Neural cell (in vitro differentiated cells): Measurements from ENCODE around the gene RAB15. TPM values are rescaled to one million over a fixed set of nuclear protein-coding genes. Genes with fewer than 3 reads are reported as not detected.

Experiments
- H2AFZ ChIP-seq: fragments of 200-600, 300-800 bp; sonication (generic), shearing (Covaris generic); 2 replicates; pipeline ENCODE4 v1.6.0; 2014; ENCODE audit warnings: low read depth, mild to moderate bottlenecking, antibody characterized with exemption, low read length, moderate library complexity
- H3F3A ChIP-seq: fragments of 200-600 bp; shearing (Covaris generic); 2 replicates; pipeline ENCODE4 v1.6.1; 2016; ENCODE audit warnings: mild to moderate bottlenecking, moderate library complexity, mixed read lengths, antibody characterized with exemption, low read length; ENCODE audit not compliant: insufficient read depth, poor library complexity, severe bottlenecking
- H3K27ac ChIP-seq: fragments of 200-600, 300-800 bp; sonication (generic), shearing (Covaris generic); 2 replicates; pipeline ENCODE4 v1.5.1; 2014; ENCODE audit warnings: mild to moderate bottlenecking, low read length, moderate library complexity
- H3K27me3 ChIP-seq: fragments of 300-800, 200-600 bp; sonication (generic), shearing (Covaris generic); 2 replicates; pipeline ENCODE4 v1.6.0; 2014; ENCODE audit warnings: mild to moderate bottlenecking, low read depth, low read length, moderate library complexity; ENCODE audit not compliant: insufficient read depth
- H3K36me3 ChIP-seq: fragments of 300-800, 200-600 bp; sonication (generic), shearing (Covaris generic); 2 replicates; pipeline ENCODE4 v1.5.1; 2014; ENCODE audit warnings: mild to moderate bottlenecking, antibody characterized with exemption, low read length, moderate library complexity; ENCODE audit not compliant: insufficient read depth
- H3K4me2 ChIP-seq: fragments of 300-800, 200-600 bp; sonication (generic), shearing (Covaris generic); 2 replicates; pipeline ENCODE4 v1.6.0; 2014; ENCODE audit warnings: mild to moderate bottlenecking, low read length
- H3K4me3 ChIP-seq: fragments of 300-800, 200-600 bp; sonication (generic), shearing (Covaris generic); 2 replicates; pipeline ENCODE4 v1.5.1; 2014; ENCODE audit warnings: mild to moderate bottlenecking, low read length, moderate library complexity
- H3K79me2 ChIP-seq: fragments of 200-600 bp; shearing (Covaris generic); replicated peaks from 2 replicates; pipeline ENCODE4 v1.6.0; 2014; ENCODE audit warnings: mild to moderate bottlenecking, low read length, moderate library complexity; ENCODE audit not compliant: insufficient read depth
- H3K9ac ChIP-seq: fragments of 300-800, 200-600 bp; sonication (generic), shearing (Covaris generic); 2 replicates; pipeline ENCODE4 v1.6.1; 2016; ENCODE audit warnings: mild to moderate bottlenecking, low read length, mixed read lengths
- H3K9me2 ChIP-seq: fragments of 200-600 bp; shearing (Covaris generic); 2 replicates; pipeline ENCODE4 v1.6.1; 2016; ENCODE audit warnings: mild to moderate bottlenecking, low read length, mixed read lengths; ENCODE audit not compliant: insufficient read depth
- H3K9me3 ChIP-seq: fragments of 200-600, 300-800 bp; sonication (generic), shearing (Covaris generic); 2 replicates; pipeline ENCODE4 v1.6.1; 2016; ENCODE audit warnings: mild to moderate bottlenecking, mixed run types, low read length, moderate library complexity, mixed read lengths
- H4K20me1 ChIP-seq: fragments of 200-600 bp; shearing (Covaris generic); 2 replicates; pipeline ENCODE4 v1.6.1; 2016; ENCODE audit warnings: mild to moderate bottlenecking, mixed run types; ENCODE audit not compliant: insufficient read depth
- CTCF ChIP-seq: fragments of 450-650 bp; IDR thresholded peaks from 2 replicates; pipeline ENCODE4 v1.5.1; 2014; ENCODE audit warnings: antibody characterized with exemption, mild to moderate bottlenecking, moderate library complexity; ENCODE audit not compliant: poor library complexity, severe bottlenecking
- EP300 ChIP-seq: fragments of 450-650 bp; conservative IDR thresholded peaks from 2 replicates; pipeline ENCODE4 v1.6.1; 2014; ENCODE audit warnings: antibody characterized with exemption, mild to moderate bottlenecking, moderate library complexity; ENCODE audit not compliant: poor library complexity, severe bottlenecking
- EZH2 ChIP-seq: fragments of 200-600, 300-800 bp; shearing (Covaris generic), sonication (generic); IDR thresholded peaks from 2 replicates; pipeline ENCODE4 v1.6.1; 2014; ENCODE audit warnings: antibody characterized with exemption, low read length, borderline replicate concordance, mild to moderate bottlenecking; ENCODE audit not compliant: insufficient read depth, poor library complexity, severe bottlenecking
- MXI1 ChIP-seq: fragments of 450-650 bp; conservative IDR thresholded peaks from 2 replicates; pipeline ENCODE4 v1.6.1; 2014; ENCODE audit warnings: antibody characterized with exemption, mild to moderate bottlenecking; ENCODE audit not compliant: poor library complexity, severe bottlenecking
- POLR2AphosphoS5 ChIP-seq: IDR thresholded peaks from 2 replicates; pipeline ENCODE4 v1.6.1; 2012
- RAD21 ChIP-seq: fragments of 450-650 bp; conservative IDR thresholded peaks from 2 replicates; pipeline ENCODE4 v1.6.1; 2014; ENCODE audit warnings: antibody characterized with exemption, mild to moderate bottlenecking, moderate library complexity
- REST ChIP-seq: IDR thresholded peaks from 2 replicates; pipeline ENCODE4 v1.6.1; 2012; ENCODE audit warnings: borderline replicate concordance
- SMC3 ChIP-seq: fragments of 450-650 bp; conservative IDR thresholded peaks from 2 replicates; pipeline ENCODE4 v1.6.1; 2014; ENCODE audit warnings: antibody characterized with exemption, mild to moderate bottlenecking, moderate library complexity; ENCODE audit not compliant: poor library complexity
- TAF1 ChIP-seq: IDR thresholded peaks from 2 replicates; pipeline ENCODE4 v1.6.1; 2012; ENCODE audit warnings: low read depth
- polyA plus RNA-seq: library from polyadenylated mRNA; depleted of rRNA; stranded (reverse); fragments of >200 nt; gene quantifications from 2 replicates; pipeline ENCODE4 v1.2.3, GENCODE V29; 2014

RAB15 gene
- polyA plus RNA-seq, 1 donor from 2014 or later = 42.0 TPM

GRCh38 chr14:64920465-64920864, 51.7 kb downstream of the RAB15 start:
- Histone ChIP-seq H4K20me1 (no peaks in the 10 kb centered on the region), H3K4me3 (no peak overlapping the region), H3K36me3 (no peaks in the 10 kb centered on the region), H3K79me2 (peaks cover 5% of the 10 kb centered on the region), H3K9me2 (no peaks in the 10 kb centered on the region), H2AFZ (no peak overlapping the region), H3K27me3 (no peaks in the 10 kb centered on the region), H3K9ac (no peak overlapping the region), H3K4me2 (no peak overlapping the region), H3K9me3 (no peaks in the 10 kb centered on the region), H3K27ac (no peak overlapping the region), H3F3A (no peaks in the 10 kb centered on the region)
- no peak for TF ChIP-seq SMC3
- TF ChIP-seq POLR2AphosphoS5 = no peak
- no peak for TF ChIP-seq MXI1
- no peak for TF ChIP-seq EP300

- Histone ChIP-seq H3K4me2 (no peak overlapping the region), H3K9ac (no peak overlapping the region), H4K20me1 (no peaks in the 10 kb centered on the region), H3K36me3 (no peaks in the 10 kb centered on the region), H2AFZ (no peak overlapping the region), H3K9me3 (no peaks in the 10 kb centered on the region), H3F3A (no peaks in the 10 kb centered on the region), H3K4me3 (no peak overlapping the region), H3K27ac (no peak overlapping the region), H3K79me2 (peaks cover 14% of the 10 kb centered on the region), H3K9me2 (no peaks in the 10 kb centered on the region), H3K27me3 (no peaks in the 10 kb centered on the region)
- no peak for TF ChIP-seq EZH2
- no peak for TF ChIP-seq POLR2AphosphoS5
- no peak for TF ChIP-seq RAD21
- TF ChIP-seq EP300 = no peak
- no peak for TF ChIP-seq TAF1
- no peak for TF ChIP-seq REST
- no peak for TF ChIP-seq SMC3
- no peak for TF ChIP-seq MXI1
- no peak for TF ChIP-seq CTCF
Measured at GRCh38 chr14:64919618-64920017, 52.5 kb downstream of the RAB15 start.

- peaks cover 17% of the 10 kb centered on the region for H3K79me2 ChIP-seq
- H2AFZ ChIP-seq = no peak overlapping the region
- no peak overlapping the region for H3K27ac ChIP-seq
- H3K27me3 ChIP-seq = no peaks in the 10 kb centered on the region
- no peak overlapping the region for H3K4me2 ChIP-seq
- H3K4me3 ChIP-seq = no peak overlapping the region
- H3K9me2 ChIP-seq = no peaks in the 10 kb centered on the region
- no peaks in the 10 kb centered on the region for H3F3A ChIP-seq
- no peaks in the 10 kb centered on the region for H3K36me3 ChIP-seq
- TF ChIP-seq TAF1 = no peak
- TF ChIP-seq MXI1 = no peak
- no peak for TF ChIP-seq RAD21
- TF ChIP-seq REST = no peak
- H3K9ac ChIP-seq = no peak overlapping the region
- no peaks in the 10 kb centered on the region for H4K20me1 ChIP-seq
- H3K9me3 ChIP-seq = no peaks in the 10 kb centered on the region
Measured at GRCh38 chr14:64919215-64919614, 52.9 kb downstream of the RAB15 start.
